NB4 (cell line): ENCODE results near the gene KAT6B.

ENCODE experiments used
- CTCF ChIP-seq: IDR thresholded peaks from one replicate; pipeline ENCODE4 v1.5.1; 2012; ENCODE audit warnings: low read depth, low read length
- MAX ChIP-seq: IDR thresholded peaks from 2 replicates; pipeline ENCODE4 v1.6.1; 2011; ENCODE audit warnings: low read depth, low read length
- MYC ChIP-seq: IDR thresholded peaks from 2 replicates; pipeline ENCODE4 v1.6.1; 2011; ENCODE audit warnings: low read depth, low read length
- POLR2A ChIP-seq: IDR thresholded peaks from 2 replicates; pipeline ENCODE4 v1.6.1; 2011; ENCODE audit warnings: mild to moderate bottlenecking; ENCODE audit not compliant: insufficient read length; ENCODE audit errors: extremely low read depth

GRCh38 chr10:74856940-74857339 is 30.5 kb downstream of the KAT6B start:
- TF ChIP-seq CTCF (no peak), POLR2A (no peak), MAX (no peak), MYC (no peak)
